SK-N-SH (cell line): ENCODE data around the gene NSD1. TPM values are rescaled to one million over a fixed set of nuclear protein-coding genes. Genes with fewer than 3 reads are reported as not detected.

ENCODE experiments used
- CTCF ChIA-PET: fragments of 300-600, 350-600 bp; formaldehyde crosslinking; extraction: SDS; loops from one replicate; lab custom pipeline; 2021; lab: Yijun Ruan, JAX
- POLR2A ChIA-PET: fragments of 350-600 bp; sonication (Branson Sonifier 250); formaldehyde crosslinking; extraction: SDS; loops from one replicate; lab custom pipeline; 2020; ENCODE audit warnings: antibody characterized with exemption, inconsistent platforms; lab: Yijun Ruan, JAX
- DNase-seq: peaks from one replicate; pipeline ENCODE4 v3.0.0; 2012
- H2AFZ ChIP-seq: fragments of 200-600 bp; sonication (generic); 2 replicates; pipeline ENCODE4 v1.8.1; 2016; ENCODE audit warnings: antibody characterized with exemption, mild to moderate bottlenecking, low read depth
- H3F3A ChIP-seq: fragments of 200-600 bp; sonication (generic); replicated peaks from 2 replicates; pipeline ENCODE3; 2016; ENCODE audit warnings: antibody characterized with exemption, mild to moderate bottlenecking; ENCODE audit not compliant: insufficient read depth
- H3K27ac ChIP-seq, 2 experiments: fragments of 200-500 bp in 1 of 2; fragments of 200-600 bp in 1 of 2; sonication (Bioruptor generic) in 1 of 2; sonication (generic), shearing (Covaris generic) in 1 of 2; 2 replicates each; pipeline versions ENCODE4 v1.5.1 to v1.6.1; 2014 to 2016; ENCODE audit warnings: low read depth in 2 of 2, inconsistent platforms in 1 of 2, low read length in 1 of 2, mild to moderate bottlenecking in 1 of 2, mixed read lengths in 1 of 2
- H3K27me3 ChIP-seq: fragments of 200-600 bp; sonication (generic), shearing (Covaris generic); 2 replicates; pipeline ENCODE4 v1.6.1; 2016; ENCODE audit warnings: mixed run types; ENCODE audit not compliant: insufficient read depth
- H3K36me3 ChIP-seq, 2 experiments: fragments of 200-500 bp in 1 of 2; fragments of 200-600 bp in 1 of 2; sonication (Bioruptor generic) in 1 of 2; sonication (generic) in 1 of 2; replicated peaks in 1 of 2; 2 replicates each; pipeline versions ENCODE3 to v1.5.1; 2014 to 2016; ENCODE audit warnings: low read length in 1 of 2, mild to moderate bottlenecking in 1 of 2; ENCODE audit not compliant: insufficient read depth in 2 of 2, control insufficient read depth in 1 of 2
- H3K4me1 ChIP-seq, 2 experiments: fragments of 200-500 bp in 1 of 2; fragments of 200-600 bp in 1 of 2; sonication (Bioruptor generic) in 1 of 2; sonication (generic), shearing (Covaris generic) in 1 of 2; 2 replicates each; pipeline versions ENCODE4 v1.5.1 to v1.6.1; 2014 to 2016; ENCODE audit warnings: low read depth in 1 of 2, low read length in 1 of 2, mixed run types in 1 of 2; ENCODE audit not compliant: insufficient read depth in 2 of 2, control insufficient read depth in 1 of 2
- H3K4me2 ChIP-seq: fragments of 200-600 bp; sonication (generic), shearing (Covaris generic); 2 replicates; pipeline ENCODE4 v1.6.1; 2017; ENCODE audit warnings: mixed run types
- H3K4me3 ChIP-seq, 2 experiments: fragments of 200-500 bp in 1 of 2; fragments of 200-600 bp in 1 of 2; sonication (Bioruptor generic) in 1 of 2; sonication (generic), shearing (Covaris generic) in 1 of 2; 2 replicates each; pipeline versions ENCODE4 v1.5.1 to v1.8.1; 2014 to 2016; ENCODE audit warnings: low read depth in 2 of 2, inconsistent platforms in 1 of 2, low read length in 1 of 2, mild to moderate bottlenecking in 1 of 2, mixed read lengths in 1 of 2, moderate library complexity in 1 of 2
- H3K79me2 ChIP-seq: fragments of 200-600 bp; sonication (generic); 2 replicates; pipeline ENCODE4 v1.8.1; 2017; ENCODE audit warnings: mild to moderate bottlenecking; ENCODE audit not compliant: insufficient read depth
- H3K9ac ChIP-seq: fragments of 200-600 bp; sonication (generic); 2 replicates; pipeline ENCODE4 v1.6.1; 2017; ENCODE audit warnings: mixed run types
- H3K9me2 ChIP-seq: fragments of 200-600 bp; sonication (generic); 2 replicates; pipeline ENCODE4 v1.6.1; 2017; ENCODE audit warnings: mixed run types
- H3K9me3 ChIP-seq: fragments of 200-600 bp; sonication (generic); 2 replicates; pipeline ENCODE4 v1.6.1; 2017; ENCODE audit warnings: mixed run types, mild to moderate bottlenecking, moderate library complexity
- H4K20me1 ChIP-seq: fragments of 200-600 bp; sonication (generic); 2 replicates; pipeline ENCODE4 v1.6.1; 2017; ENCODE audit warnings: mild to moderate bottlenecking, mixed run types; ENCODE audit not compliant: insufficient read depth
- CHD2 ChIP-seq: fragments of 150-350 bp; IDR thresholded peaks from 2 replicates; pipeline ENCODE4 v1.6.1; 2018; ENCODE audit warnings: low read length; ENCODE audit not compliant: partially characterized antibody
- CTCF ChIP-seq: fragments of 200-600 bp; sonication (generic); IDR thresholded peaks from 2 replicates; pipeline ENCODE4 v1.6.1; 2017; ENCODE audit warnings: antibody characterized with exemption, mild to moderate bottlenecking, moderate library complexity
- EP300 ChIP-seq, 2 experiments: IDR thresholded peaks; 2 replicates each; pipeline versions ENCODE4 v1.4.0 to v1.6.1; 2012; ENCODE audit warnings: borderline replicate concordance in 1 of 2, low read depth in 1 of 2, low read length in 1 of 2
- EZH2phosphoT487 ChIP-seq: fragments of 200-600 bp; sonication (generic); IDR thresholded peaks from 2 replicates; pipeline ENCODE4 v1.6.1; 2017; ENCODE audit warnings: low read depth, mixed run types, mild to moderate bottlenecking, antibody characterized with exemption, moderate library complexity, borderline replicate concordance
- FOSL2 ChIP-seq: IDR thresholded peaks from 2 replicates; pipeline ENCODE4 v1.4.0; 2012; ENCODE audit warnings: low read depth, mild to moderate bottlenecking, moderate library complexity, borderline replicate concordance
- FOXJ3 ChIP-seq: sonication (generic); formaldehyde crosslinking; IDR thresholded peaks from 2 replicates; pipeline ENCODE4 v1.5.1; 2020; ENCODE audit warnings: mild to moderate bottlenecking, missing genetic modification reagents
- FOXM1 ChIP-seq: IDR thresholded peaks from 2 replicates; pipeline ENCODE4 v1.4.0; 2012; ENCODE audit warnings: low read depth, mild to moderate bottlenecking
- GATA2 ChIP-seq: sonication (generic); formaldehyde crosslinking; IDR thresholded peaks from 2 replicates; pipeline ENCODE4 v1.5.0; 2020; ENCODE audit warnings: mild to moderate bottlenecking, missing genetic modification reagents
- JUND ChIP-seq: IDR thresholded peaks from 2 replicates; pipeline ENCODE4 v1.4.0; 2012
- MAX ChIP-seq: IDR thresholded peaks from 2 replicates; pipeline ENCODE4 v1.4.0; 2012; ENCODE audit warnings: low read depth
- MEF2A ChIP-seq: IDR thresholded peaks from 2 replicates; pipeline ENCODE4 v1.4.0; 2012; ENCODE audit warnings: low read depth, borderline replicate concordance
- NFIC ChIP-seq: IDR thresholded peaks from 2 replicates; pipeline ENCODE4 v1.4.0; 2012; ENCODE audit warnings: borderline replicate concordance
- PBX3 ChIP-seq: IDR thresholded peaks from 2 replicates; pipeline ENCODE4; 2012
- RAD21 ChIP-seq: IDR thresholded peaks from 2 replicates; pipeline ENCODE4 v1.6.1; 2012; ENCODE audit warnings: mild to moderate bottlenecking, low read length
- REST ChIP-seq: IDR thresholded peaks from 2 replicates; pipeline ENCODE4 v1.6.1; 2012; ENCODE audit warnings: mild to moderate bottlenecking, low read depth, low read length, moderate library complexity
- SIN3A ChIP-seq: IDR thresholded peaks from 2 replicates; pipeline ENCODE4 v1.6.1; 2012; ENCODE audit warnings: low read depth, mild to moderate bottlenecking, low read length, moderate library complexity, borderline replicate concordance
- SMC3 ChIP-seq: IDR thresholded peaks from 2 replicates; pipeline ENCODE4 v1.6.1; 2012; ENCODE audit warnings: low read depth, low read length, improper control_type of control experiment
- TCF12 ChIP-seq: IDR thresholded peaks from 2 replicates; pipeline ENCODE4 v1.4.0; 2012
- USF1 ChIP-seq: IDR thresholded peaks from 2 replicates; pipeline ENCODE4 v1.4.0; 2012; ENCODE audit warnings: low read depth, borderline replicate concordance
- WGBS: methylation state at CpG from one replicate; pipeline ENCODE4 v1.1.6; 2017; ENCODE audit warnings: low lambda C conversion rate; 5-methylcytosine and 5-hydroxymethylcytosine counted together
- polyA plus RNA-seq, 3 experiments: library from polyadenylated mRNA; depleted of rRNA; stranded (reverse); fragments of >200 nt; gene quantifications; 2 replicates each; pipeline ENCODE4 v1.2.3, GENCODE V29; 2012
- TF ChIP-seq, protein P1 (sequence below): fragments of 150-350 bp; IDR thresholded peaks from 2 replicates; pipeline ENCODE4 v1.6.1; 2017; ENCODE audit warnings: antibody characterized with exemption, low read length, low read depth, borderline replicate concordance

Gene NSD1
- polyA plus RNA-seq, 1 of the 3 experiments (the other 2 are of a cell fraction) = 6.7 TPM

GRCh38 chr5:177089825-177090641, 43.5 kb upstream of the NSD1 start:
- Histone ChIP-seq H2AFZ (no peak overlapping the region), H3K27ac (no peak overlapping the region), H3K4me3 (no peak overlapping the region), H3K9ac (no peak overlapping the region), H3K27me3 (no peaks in the 10 kb centered on the region), H3K36me3 (no peaks in the 10 kb centered on the region), H4K20me1 (no peaks in the 10 kb centered on the region), H3F3A (peaks cover 9% of the 10 kb centered on the region), H3K9me3 (no peaks in the 10 kb centered on the region), H3K9me2 (no peaks in the 10 kb centered on the region), H3K4me2 (no peak overlapping the region), H3K4me1 (peaks cover 0 to 13% of the 10 kb centered on the region in 2 experiments; a peak in 1 of 4 replicates), H3K79me2 (no peaks in the 10 kb centered on the region)
- DNase-seq = no peak
- ChIA-PET CTCF (interaction anchor here (1.0 to 9.0 kb wide), 4 partner anchors 15 to 23 kb away, joined by 4 to 87 read pairs (median 6); no protein-coding TSS in a partner anchor), POLR2A (no interaction called here)
- TF ChIP-seq SMC3 (no peak), FOXM1 (no peak), MEF2A (no peak), NFIC (no peak), TCF12 (no peak), EP300 (IDR thresholded peaks at IDR 0.05; ENCODE audit: borderline replicate concordance in 1 of 2, low read depth in 1 of 2, low read length in 1 of 2) (no peak), RAD21 (no peak), REST (no peak), PBX3 (no peak), CTCF (no peak), MAX (no peak), CHD2 (no peak), SIN3A (no peak), USF1 (no peak), FOXJ3 (no peak), EZH2phosphoT487 (no peak), GATA2 (no peak), JUND (no peak), FOSL2 (no peak)
- TF ChIP-seq, protein P1, sequence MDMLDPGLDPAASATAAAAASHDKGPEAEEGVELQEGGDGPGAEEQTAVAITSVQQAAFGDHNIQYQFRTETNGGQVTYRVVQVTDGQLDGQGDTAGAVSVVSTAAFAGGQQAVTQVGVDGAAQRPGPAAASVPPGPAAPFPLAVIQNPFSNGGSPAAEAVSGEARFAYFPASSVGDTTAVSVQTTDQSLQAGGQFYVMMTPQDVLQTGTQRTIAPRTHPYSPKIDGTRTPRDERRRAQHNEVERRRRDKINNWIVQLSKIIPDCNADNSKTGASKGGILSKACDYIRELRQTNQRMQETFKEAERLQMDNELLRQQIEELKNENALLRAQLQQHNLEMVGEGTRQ = no peak
- 82% methylated on average over 13 of the region's 21 CpGs for WGBS
